H1 (cell line): Measurements from ENCODE around the gene CHSY3. TPM values are rescaled to one million over a fixed set of nuclear protein-coding genes. Genes with fewer than 3 reads are reported as not detected.

Experiments
- PHF8 ChIP-seq: fragments of 200-600 bp; sonication (generic); conservative IDR thresholded peaks from 2 replicates; pipeline ENCODE4 v1.7.1; 2012; ENCODE audit warnings: low read depth, mild to moderate bottlenecking, inconsistent platforms, low read length, moderate library complexity
- polyA plus RNA-seq, 7 experiments: library from polyadenylated mRNA; depleted of rRNA in 3 of 7; stranded (reverse) in 5 of 7; unstranded in 2 of 7; fragments of >200 nt in 5 of 7; fragments of 200-250 nt in 2 of 7; gene quantifications; 1 replicate in 5 of 7; 2 replicates in 1 of 7; 4 replicates in 1 of 7; pipeline versions ENCODE4 v1.2.1 to v1.2.3, GENCODE V29; 2011 to 2013; ENCODE audit warnings: missing spikeins in 2 of 7, mixed read lengths in 2 of 7
- total RNA-seq: library from RNA; stranded (reverse); fragmentation: NEBNext Ultra II Directional; extraction: Animal tissue kit (Norgen Biotek cat#: 25700); gene quantifications from 2 replicates; pipeline ENCODE4 v1.2.1, GENCODE V29; 2021

Gene CHSY3
- total and polyA plus RNA-seq, 2 of the 8 experiments (the other 6 are each of a cell fraction or from before 2014, with no cell fraction given) = 0.24 to 1.8 TPM

GRCh38 chr5:129906177-129906887 lies 2.1 kb downstream of the CHSY3 start (continued):
- TF ChIP-seq PHF8 = no peak
